DMS79 (cell line): ENCODE measurements around the gene ZNF775.

ENCODE experiments used
- DNase-seq: peaks from one replicate; lab custom pipeline; 2025; lab: John Stamatoyannopoulos, UW

Gene ZNF775

GRCh38 chr7:150368884-150369747 is 10.0 kb upstream of the ZNF775 start:
- peak; percentile 23 for DNase-seq

GRCh38 chr7:150369748-150370501 is 9.2 kb upstream of the ZNF775 start:
- DNase-seq: no peak

- DNase-seq: no peak
Observed at GRCh38 chr7:150370612-150371071, 8.5 kb upstream of the ZNF775 start.

DNA sequence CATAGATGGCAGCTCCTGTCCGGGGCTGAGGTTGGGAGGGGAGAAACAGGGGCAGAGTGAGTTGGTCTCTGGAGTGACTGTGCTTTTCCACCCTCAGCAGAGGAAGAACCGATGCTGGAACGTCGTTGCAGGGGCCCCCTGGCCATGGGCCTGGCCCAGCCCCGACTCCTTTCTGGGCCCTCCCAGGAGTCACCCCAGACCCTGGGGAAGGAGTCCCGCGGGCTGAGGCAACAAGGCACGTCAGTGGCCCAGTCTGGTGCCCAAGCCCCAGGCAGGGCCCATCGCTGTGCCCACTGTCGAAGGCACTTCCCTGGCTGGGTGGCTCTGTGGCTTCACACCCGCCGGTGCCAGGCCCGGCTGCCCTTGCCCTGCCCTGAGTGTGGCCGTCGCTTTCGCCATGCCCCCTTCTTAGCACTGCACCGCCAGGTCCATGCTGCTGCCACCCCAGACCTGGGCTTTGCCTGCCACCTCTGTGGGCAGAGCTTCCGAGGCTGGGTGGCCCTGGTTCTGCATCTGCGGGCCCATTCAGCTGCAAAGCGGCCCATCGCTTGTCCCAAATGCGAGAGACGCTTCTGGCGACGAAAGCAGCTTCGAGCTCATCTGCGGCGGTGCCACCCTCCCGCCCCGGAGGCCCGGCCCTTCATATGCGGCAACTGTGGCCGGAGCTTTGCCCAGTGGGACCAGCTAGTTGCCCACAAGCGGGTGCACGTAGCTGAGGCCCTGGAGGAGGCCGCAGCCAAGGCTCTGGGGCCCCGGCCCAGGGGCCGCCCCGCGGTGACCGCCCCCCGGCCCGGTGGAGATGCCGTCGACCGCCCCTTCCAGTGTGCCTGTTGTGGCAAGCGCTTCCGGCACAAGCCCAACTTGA is 7.8 kb upstream of the ZNF775 start:
- no peak for DNase-seq

GRCh38 chr7:150371996-150372270 is 7.2 kb upstream of the ZNF775 start:
- DNase-seq: no peak

DNA sequence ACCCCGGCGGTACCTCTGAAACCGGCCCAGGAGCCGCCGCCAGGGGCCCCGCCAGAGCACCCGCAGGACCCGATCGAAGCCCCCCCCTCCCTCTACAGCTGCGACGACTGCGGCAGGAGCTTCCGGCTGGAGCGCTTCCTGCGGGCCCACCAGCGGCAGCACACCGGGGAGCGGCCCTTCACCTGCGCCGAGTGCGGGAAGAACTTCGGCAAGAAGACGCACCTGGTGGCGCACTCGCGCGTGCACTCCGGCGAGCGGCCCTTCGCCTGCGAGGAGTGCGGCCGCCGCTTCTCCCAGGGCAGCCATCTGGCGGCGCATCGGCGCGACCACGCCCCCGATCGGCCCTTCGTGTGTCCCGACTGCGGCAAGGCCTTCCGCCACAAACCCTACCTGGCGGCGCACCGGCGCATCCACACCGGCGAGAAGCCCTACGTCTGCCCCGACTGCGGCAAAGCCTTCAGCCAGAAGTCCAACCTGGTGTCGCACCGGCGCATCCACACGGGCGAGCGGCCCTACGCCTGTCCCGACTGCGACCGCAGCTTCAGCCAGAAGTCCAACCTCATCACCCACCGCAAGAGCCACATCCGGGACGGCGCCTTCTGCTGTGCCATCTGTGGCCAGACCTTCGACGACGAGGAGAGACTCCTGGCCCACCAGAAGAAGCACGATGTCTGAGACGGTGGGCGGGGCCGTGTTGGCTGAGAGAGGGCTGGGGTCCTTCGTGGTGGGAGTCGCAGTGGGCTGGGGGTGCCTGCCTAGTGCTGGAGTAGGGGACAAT is 6.7 kb upstream of the ZNF775 start:
- no peak for DNase-seq

GRCh38 chr7:150373049-150373801 is 5.9 kb upstream of the ZNF775 start:
- DNase-seq: peak; percentile 88

DNA sequence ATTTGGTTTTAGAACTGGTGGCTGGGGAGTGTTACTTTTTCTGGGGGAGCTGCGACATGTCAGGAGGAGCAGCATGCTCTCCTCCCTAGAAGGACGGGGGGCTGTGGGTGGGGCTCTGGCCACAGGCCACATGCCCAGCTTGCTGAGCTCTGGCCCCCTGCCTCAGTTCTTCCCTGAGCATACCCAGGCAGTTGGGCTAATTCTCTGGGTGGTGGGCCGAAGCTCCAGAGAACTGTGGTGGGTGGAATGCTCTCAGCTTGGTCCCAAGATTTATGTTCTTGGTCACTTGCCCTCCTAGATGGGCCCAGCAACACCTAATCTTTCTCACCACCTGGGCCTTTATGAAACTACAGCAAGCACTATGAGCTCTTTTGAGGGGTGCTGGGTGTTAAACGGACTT is 5.1 kb upstream of the ZNF775 start:
- DNase-seq: no peak

DNA sequence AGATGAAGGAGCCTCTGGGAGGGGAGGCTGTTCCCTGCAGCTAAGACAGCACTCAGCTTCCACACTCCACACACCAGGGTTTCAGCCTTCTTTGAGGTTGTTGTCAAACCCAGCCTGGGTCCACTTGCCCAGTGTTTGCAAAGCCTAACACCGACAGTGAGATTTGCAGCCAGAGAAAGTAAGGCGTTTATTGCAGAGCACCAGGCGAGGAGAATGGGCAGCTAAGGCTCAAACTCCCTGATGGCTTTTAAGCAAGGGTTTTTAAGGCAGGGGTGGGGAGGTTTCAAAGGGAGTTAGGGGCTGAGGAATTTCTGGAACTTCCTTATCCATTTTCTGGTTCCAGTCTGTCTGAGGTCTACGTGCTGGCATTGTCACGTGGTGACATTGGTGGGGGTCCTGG is 4.7 kb upstream of the ZNF775 start:
- DNase-seq: no peak

DNA sequence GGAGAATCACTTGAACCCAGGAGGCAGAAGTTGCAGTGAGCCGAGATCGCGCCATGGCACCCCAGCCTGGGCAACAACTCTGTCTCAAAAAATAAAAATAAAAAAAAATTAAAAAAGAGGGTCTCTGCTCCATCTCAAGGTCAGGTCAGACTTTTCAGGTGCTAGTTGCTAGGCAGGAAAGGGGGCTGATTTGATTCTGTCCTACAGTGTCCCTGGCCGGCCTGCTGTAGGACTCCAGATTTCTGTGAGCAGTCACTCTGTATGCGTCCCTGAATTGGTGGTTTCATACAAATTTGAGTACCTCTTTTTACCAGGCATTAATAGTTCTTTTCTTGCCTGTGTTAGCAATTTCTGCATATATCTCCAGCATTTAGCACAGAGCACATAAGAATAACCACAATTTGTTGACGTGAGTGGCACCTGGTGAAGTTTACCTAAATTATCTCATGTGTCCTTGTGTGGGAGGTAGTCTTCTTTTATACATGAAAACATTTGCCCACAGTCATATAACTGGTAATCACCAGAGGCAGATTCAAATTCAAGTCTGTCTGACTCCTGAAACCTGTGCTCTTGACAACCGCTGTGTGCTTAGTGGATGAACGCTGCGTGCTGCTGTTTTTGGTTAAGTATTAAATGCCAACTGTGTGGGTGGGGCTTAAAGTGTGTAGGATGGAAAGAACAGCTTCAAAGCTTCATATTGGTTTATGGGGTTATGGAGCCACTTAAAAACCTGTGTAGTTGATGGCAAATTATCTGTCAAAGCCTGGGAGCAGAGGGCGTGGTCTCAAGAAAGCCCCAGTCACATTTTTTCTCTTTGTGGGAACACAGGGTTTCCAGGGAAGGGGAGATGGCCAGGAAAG is 3.2 kb upstream of the ZNF775 start:
- no peak for DNase-seq

DNA sequence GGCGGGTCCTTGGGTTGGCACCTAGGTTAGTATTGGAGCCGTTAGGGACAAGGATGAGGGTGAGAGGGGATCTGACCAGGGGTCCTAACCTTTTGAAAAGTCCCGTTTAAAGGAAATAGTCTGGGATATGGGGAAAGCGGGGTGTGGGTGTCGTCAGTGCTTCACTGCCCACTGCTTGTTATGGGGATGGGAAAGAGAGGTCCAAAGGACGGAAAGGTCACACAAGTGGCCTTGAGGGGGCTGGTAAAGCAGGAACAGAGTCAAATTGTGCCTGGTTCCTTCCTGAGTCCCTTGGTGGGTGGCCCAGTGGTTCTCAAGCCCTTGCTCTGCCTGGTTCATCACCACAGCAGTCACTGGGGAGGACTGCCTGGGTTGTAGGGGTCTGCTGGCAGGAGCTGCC is 2.6 kb upstream of the ZNF775 start:
- DNase-seq: no peak

GRCh38 chr7:150377196-150377595 is 1.9 kb upstream of the ZNF775 start:
- DNase-seq: no peak

GRCh38 chr7:150377635-150378034 is 1.5 kb upstream of the ZNF775 start:
- DNase-seq: no peak

- DNase-seq: peak; percentile 19
Observed at GRCh38 chr7:150378115-150378852, 846 bp upstream of the ZNF775 start.

DNA sequence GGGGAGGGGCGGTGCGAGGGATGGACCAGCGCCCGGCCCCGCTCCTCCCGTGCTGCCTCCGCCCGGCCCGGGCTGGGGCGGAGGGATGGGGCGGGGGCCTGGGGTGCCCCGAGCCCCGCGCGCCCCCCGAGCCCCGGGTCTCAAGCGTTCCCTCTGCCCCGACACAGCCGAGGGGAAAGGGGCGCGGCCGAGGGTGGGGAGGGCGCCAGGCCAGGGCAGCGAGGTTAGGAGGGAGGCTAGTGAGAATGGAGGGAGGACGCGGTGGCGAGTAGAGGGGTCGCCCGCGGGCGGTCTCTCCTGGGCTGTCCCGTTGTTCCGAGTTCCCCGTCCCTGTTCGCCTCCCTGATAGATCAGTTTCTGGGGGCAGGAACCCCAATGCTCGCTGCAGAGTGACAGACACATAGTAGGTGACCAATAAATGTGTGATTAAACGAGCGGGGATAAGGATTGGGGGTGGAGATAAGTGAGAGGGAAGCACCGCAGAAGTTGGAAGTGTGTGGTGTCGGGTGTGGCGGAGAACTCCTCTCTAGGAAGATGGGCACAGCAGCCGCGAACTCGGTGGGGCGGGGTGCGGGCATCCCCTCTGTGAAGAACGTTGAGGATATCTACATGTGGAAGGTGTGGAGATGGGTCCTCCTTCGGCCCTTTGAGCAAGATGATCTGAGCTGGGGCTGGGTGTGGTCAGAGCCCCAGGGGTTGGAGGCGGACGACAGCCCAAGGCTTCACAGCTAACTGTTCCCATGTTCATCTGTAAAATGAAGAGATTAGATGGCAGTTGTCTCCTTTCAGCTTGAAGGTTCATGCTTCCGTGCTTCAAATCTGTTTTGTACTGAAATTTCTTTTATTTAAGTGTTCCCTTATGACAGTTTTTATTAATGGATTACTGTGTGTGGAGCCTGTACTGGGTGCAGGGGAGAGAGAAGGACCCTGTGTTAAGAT is 580 bp downstream of the ZNF775 start:
- DNase-seq: peak; percentile 10

DNA sequence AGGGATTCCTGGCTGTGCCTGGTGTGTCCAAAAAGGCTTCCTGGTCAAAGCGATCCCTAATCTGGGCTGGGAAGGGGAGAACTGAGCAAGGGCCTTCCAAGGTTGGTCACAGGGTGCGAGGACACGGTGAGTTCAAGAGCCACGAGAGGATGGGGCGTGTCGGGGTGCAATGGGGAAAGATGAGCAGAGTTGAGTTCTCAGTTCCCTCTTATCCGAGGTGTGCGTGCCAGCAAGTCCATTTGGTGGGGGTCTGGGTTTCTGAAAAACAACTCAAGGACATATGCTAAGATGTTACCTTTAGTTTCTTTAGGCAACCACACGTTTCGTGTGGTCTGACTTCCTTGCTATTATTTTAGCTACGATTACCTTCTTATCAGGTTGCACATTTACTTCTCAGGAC is 1.3 kb downstream of the ZNF775 start:
- no peak for DNase-seq

GRCh38 chr7:150381096-150381495 is 2.0 kb downstream of the ZNF775 start:
- no peak for DNase-seq

- no peak for DNase-seq
Observed at GRCh38 chr7:150381785-150382122, 2.6 kb downstream of the ZNF775 start.
